ENCODE measurements around the gene FAT1.

Gene FAT1

GRCh38 chr4:186688150-186688943, 35.3 kb downstream of the FAT1 start:
- peak overlapping the region; percentile 39 for H3K27ac ChIP-seq (replicated peaks; ENCODE audit: low read length)
- H3K4me1 ChIP-seq (ENCODE audit: control insufficient read depth in 2 of 2, insufficient read depth in 1 of 2, low read depth in 1 of 2, low read length in 2 of 2), result peaks cover 16 to 30% of the 10 kb centered on the region in 2 donors
- H4K91ac ChIP-seq (ENCODE audit: low read depth, low read length, poor library complexity), result no peak overlapping the region
- no peaks in the 10 kb centered on the region for H3K79me1 ChIP-seq (ENCODE audit: low read depth, low read length)
- no peak overlapping the region for H3K4ac ChIP-seq (ENCODE audit: low read length)
- no peak overlapping the region for H2AK5ac ChIP-seq (ENCODE audit: low read depth, low read length)
- H2BK120ac ChIP-seq (ENCODE audit: low read depth, low read length), result no peak overlapping the region
- DNase-seq (ENCODE audit: low spot score), result no peak
- H3K9ac ChIP-seq (ENCODE audit: low read depth, low read length, poor library complexity), result no peak overlapping the region
- H3K4me3 ChIP-seq (ENCODE audit: low read length in 2 of 2), result no peak overlapping the region
- H3K36me3 ChIP-seq (replicated peaks in 1 of 2; ENCODE audit: control insufficient read depth in 2 of 2, insufficient read depth in 2 of 2, low read length in 2 of 2), result peaks cover 3 to 30% of the 10 kb centered on the region in 2 donors
- peak overlapping the region; percentile 29 for H3K4me2 ChIP-seq (ENCODE audit: insufficient read depth, low read length, poor library complexity, severe bottlenecking)
- no peak overlapping the region for H4K8ac ChIP-seq (ENCODE audit: low read depth, low read length)
- no peaks in the 10 kb centered on the region for H3K27me3 ChIP-seq (ENCODE audit: control insufficient read depth in 3 of 3, insufficient read depth in 3 of 3, low read depth in 1 of 3, low read length in 3 of 3)
- no peak overlapping the region for H2BK5ac ChIP-seq (ENCODE audit: low read length)
- H2BK12ac ChIP-seq (ENCODE audit: low read length), result no peak overlapping the region
- no CpG with 5 or more reads among the region's 12 CpGs for WGBS, 2 donors (ENCODE audit: extremely low coverage in 2 of 2, insufficient read length in 2 of 2, insufficient replicate concordance in 1 of 2)
- peaks cover 6 to 8% of the 10 kb centered on the region in 2 donors for H3K9me3 ChIP-seq (replicated peaks in 1 of 2; ENCODE audit: control insufficient read depth in 2 of 2, insufficient read depth in 1 of 2, low read depth in 1 of 2, low read length in 2 of 2)
- H2AFZ ChIP-seq (ENCODE audit: low read length), result no peak overlapping the region
- H2BK15ac ChIP-seq (ENCODE audit: low read length), result no peak overlapping the region
- H3K18ac ChIP-seq (ENCODE audit: low read length), result no peak overlapping the region
- H3K14ac ChIP-seq (ENCODE audit: low read length), result no peak overlapping the region
- no peak overlapping the region for H3K23ac ChIP-seq (ENCODE audit: low read depth, low read length, poor library complexity)

GRCh38 chr4:186687265-186687664, 36.4 kb downstream of the FAT1 start:
- H2AFZ ChIP-seq (ENCODE audit: low read length), result no peak overlapping the region
- no peak overlapping the region for H2BK5ac ChIP-seq (ENCODE audit: low read length)
- no peak overlapping the region for H4K8ac ChIP-seq (ENCODE audit: low read depth, low read length)
- no CpG with 5 or more reads among the region's 3 CpGs for WGBS, 2 donors (ENCODE audit: extremely low coverage in 2 of 2, insufficient read length in 2 of 2, insufficient replicate concordance in 1 of 2)
- H3K36me3 ChIP-seq (replicated peaks in 1 of 2; ENCODE audit: control insufficient read depth in 2 of 2, insufficient read depth in 2 of 2, low read length in 2 of 2), result peaks cover 6 to 28% of the 10 kb centered on the region in 2 donors
- no peak overlapping the region for H3K9ac ChIP-seq (ENCODE audit: low read depth, low read length, poor library complexity)
- H3K27ac ChIP-seq (replicated peaks; ENCODE audit: low read length), result no peak overlapping the region
- H3K4me2 ChIP-seq (ENCODE audit: insufficient read depth, low read length, poor library complexity, severe bottlenecking), result no peak overlapping the region
- H3K23ac ChIP-seq (ENCODE audit: low read depth, low read length, poor library complexity), result no peak overlapping the region
- no peaks in the 10 kb centered on the region for H3K79me1 ChIP-seq (ENCODE audit: low read depth, low read length)
- H3K14ac ChIP-seq (ENCODE audit: low read length), result no peak overlapping the region
- H3K9me3 ChIP-seq (replicated peaks in 1 of 2; ENCODE audit: control insufficient read depth in 2 of 2, insufficient read depth in 1 of 2, low read depth in 1 of 2, low read length in 2 of 2), result peaks cover 0 to 5% of the 10 kb centered on the region in 2 donors
- no peak overlapping the region for H2BK120ac ChIP-seq (ENCODE audit: low read depth, low read length)
- H2AK5ac ChIP-seq (ENCODE audit: low read depth, low read length), result no peak overlapping the region
- H4K91ac ChIP-seq (ENCODE audit: low read depth, low read length, poor library complexity), result no peak overlapping the region
- H2BK15ac ChIP-seq (ENCODE audit: low read length), result no peak overlapping the region
- H3K4ac ChIP-seq (ENCODE audit: low read length), result no peak overlapping the region
- peaks cover 19 to 30% of the 10 kb centered on the region in 2 donors for H3K4me1 ChIP-seq (ENCODE audit: control insufficient read depth in 2 of 2, insufficient read depth in 1 of 2, low read depth in 1 of 2, low read length in 2 of 2)
- H3K4me3 ChIP-seq (ENCODE audit: low read length in 2 of 2), result no peak overlapping the region
- no peak overlapping the region for H3K18ac ChIP-seq (ENCODE audit: low read length)
- DNase-seq (ENCODE audit: low spot score), result no peak
- no peaks in the 10 kb centered on the region for H3K27me3 ChIP-seq (ENCODE audit: control insufficient read depth in 3 of 3, insufficient read depth in 3 of 3, low read depth in 1 of 3, low read length in 3 of 3)
- H2BK12ac ChIP-seq (ENCODE audit: low read length), result no peak overlapping the region

DNA sequence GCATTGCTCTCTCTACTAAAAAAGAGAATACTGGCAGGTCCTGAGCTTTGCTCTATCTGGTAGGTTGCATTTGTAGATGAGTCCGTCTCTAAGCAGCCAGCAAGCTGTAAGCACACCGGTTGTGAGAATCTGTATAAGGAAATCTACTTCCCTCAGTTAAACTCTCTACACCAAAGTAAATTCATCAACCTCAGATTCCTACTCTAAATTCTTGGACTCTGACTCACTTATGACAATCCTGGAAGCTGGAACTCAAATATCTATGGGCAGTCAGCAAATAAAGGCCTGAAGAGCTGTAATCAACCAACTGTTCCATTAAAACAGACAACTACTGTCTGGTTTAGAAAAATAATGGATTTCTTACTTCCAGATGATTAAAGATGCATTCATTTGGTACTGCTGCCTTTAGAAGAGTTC, 37.9 kb downstream of the FAT1 start:
- Histone ChIP-seq H3K4me2 (ENCODE audit: insufficient read depth, low read length, poor library complexity, severe bottlenecking) (no peak overlapping the region), H3K27ac (replicated peaks; ENCODE audit: low read length) (peak overlapping the region; percentile 47), H4K91ac (ENCODE audit: low read depth, low read length, poor library complexity) (no peak overlapping the region), H2AK5ac (ENCODE audit: low read depth, low read length) (no peak overlapping the region), H2BK5ac (ENCODE audit: low read length) (no peak overlapping the region), H3K36me3 (replicated peaks in 1 of 2; ENCODE audit: control insufficient read depth in 2 of 2, insufficient read depth in 2 of 2, low read length in 2 of 2) (peaks cover 6 to 28% of the 10 kb centered on the region in 2 donors), H3K18ac (ENCODE audit: low read length) (no peak overlapping the region), H3K27me3 (ENCODE audit: control insufficient read depth in 3 of 3, insufficient read depth in 3 of 3, low read depth in 1 of 3, low read length in 3 of 3) (no peaks in the 10 kb centered on the region), H2AFZ (ENCODE audit: low read length) (no peak overlapping the region), H3K9ac (ENCODE audit: low read depth, low read length, poor library complexity) (no peak overlapping the region), H4K8ac (ENCODE audit: low read depth, low read length) (no peak overlapping the region), H3K4ac (ENCODE audit: low read length) (no peak overlapping the region), H3K79me1 (ENCODE audit: low read depth, low read length) (peaks cover 2% of the 10 kb centered on the region), H3K4me1 (ENCODE audit: control insufficient read depth in 2 of 2, insufficient read depth in 1 of 2, low read depth in 1 of 2, low read length in 2 of 2) (peaks cover 19 to 30% of the 10 kb centered on the region in 2 donors), H3K9me3 (replicated peaks in 1 of 2; ENCODE audit: control insufficient read depth in 2 of 2, insufficient read depth in 1 of 2, low read depth in 1 of 2, low read length in 2 of 2) (peaks cover 0 to 5% of the 10 kb centered on the region in 2 donors), H2BK12ac (ENCODE audit: low read length) (no peak overlapping the region), H2BK15ac (ENCODE audit: low read length) (no peak overlapping the region), H2BK120ac (ENCODE audit: low read depth, low read length) (no peak overlapping the region), H3K4me3 (ENCODE audit: low read length in 2 of 2) (no peak overlapping the region), H3K14ac (ENCODE audit: low read length) (no peak overlapping the region), H3K23ac (ENCODE audit: low read depth, low read length, poor library complexity) (no peak overlapping the region)
- DNase-seq (ENCODE audit: low spot score), result no peak
- WGBS, 2 donors (ENCODE audit: extremely low coverage in 2 of 2, insufficient read length in 2 of 2, insufficient replicate concordance in 1 of 2), result no CpG with 5 or more reads among the region's 2 CpGs

DNA sequence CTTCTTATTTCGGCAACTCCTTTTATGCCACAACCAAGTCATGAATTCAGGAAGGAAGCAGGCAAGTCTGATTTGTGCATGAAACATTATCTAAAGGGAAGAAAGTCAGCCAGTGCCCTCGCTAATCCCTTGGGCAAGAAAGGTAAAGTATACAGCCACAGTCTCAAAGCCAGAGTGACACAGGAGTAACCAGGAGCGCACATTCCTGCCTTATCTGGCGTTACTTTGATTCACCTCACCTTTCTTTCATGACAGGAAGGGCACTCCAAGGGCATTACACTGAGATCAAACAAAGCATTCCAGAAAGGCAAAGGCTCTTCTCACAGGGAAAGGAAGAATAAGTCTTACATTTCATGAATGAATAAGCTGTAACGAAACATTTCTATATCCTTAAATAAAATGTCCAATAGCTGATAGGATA, 38.8 kb downstream of the FAT1 start:
- H3K4me1 ChIP-seq (ENCODE audit: control insufficient read depth in 2 of 2, insufficient read depth in 1 of 2, low read depth in 1 of 2, low read length in 2 of 2), result peaks cover 19 to 30% of the 10 kb centered on the region in 2 donors
- no peak overlapping the region for H3K14ac ChIP-seq (ENCODE audit: low read length)
- no peak overlapping the region for H3K27ac ChIP-seq (replicated peaks; ENCODE audit: low read length)
- peaks cover 6 to 28% of the 10 kb centered on the region in 2 donors for H3K36me3 ChIP-seq (replicated peaks in 1 of 2; ENCODE audit: control insufficient read depth in 2 of 2, insufficient read depth in 2 of 2, low read length in 2 of 2)
- H3K18ac ChIP-seq (ENCODE audit: low read length), result no peak overlapping the region
- no peak overlapping the region for H2BK15ac ChIP-seq (ENCODE audit: low read length)
- peaks cover 0 to 5% of the 10 kb centered on the region in 2 donors for H3K9me3 ChIP-seq (replicated peaks in 1 of 2; ENCODE audit: control insufficient read depth in 2 of 2, insufficient read depth in 1 of 2, low read depth in 1 of 2, low read length in 2 of 2)
- H2BK120ac ChIP-seq (ENCODE audit: low read depth, low read length), result no peak overlapping the region
- H2BK5ac ChIP-seq (ENCODE audit: low read length), result no peak overlapping the region
- no peak overlapping the region for H3K4me2 ChIP-seq (ENCODE audit: insufficient read depth, low read length, poor library complexity, severe bottlenecking)
- no peak overlapping the region for H4K8ac ChIP-seq (ENCODE audit: low read depth, low read length)
- no peak overlapping the region for H4K91ac ChIP-seq (ENCODE audit: low read depth, low read length, poor library complexity)
- no peaks in the 10 kb centered on the region for H3K27me3 ChIP-seq (ENCODE audit: control insufficient read depth in 3 of 3, insufficient read depth in 3 of 3, low read depth in 1 of 3, low read length in 3 of 3)
- no peak overlapping the region for H3K4ac ChIP-seq (ENCODE audit: low read length)
- no peak overlapping the region for H3K23ac ChIP-seq (ENCODE audit: low read depth, low read length, poor library complexity)
- no peak overlapping the region for H2AK5ac ChIP-seq (ENCODE audit: low read depth, low read length)
- H2BK12ac ChIP-seq (ENCODE audit: low read length), result no peak overlapping the region
- H3K79me1 ChIP-seq (ENCODE audit: low read depth, low read length), result peaks cover 2% of the 10 kb centered on the region
- no peak overlapping the region for H3K4me3 ChIP-seq (ENCODE audit: low read length in 2 of 2)
- H3K9ac ChIP-seq (ENCODE audit: low read depth, low read length, poor library complexity), result no peak overlapping the region
- DNase-seq (ENCODE audit: low spot score), result no peak
- no peak overlapping the region for H2AFZ ChIP-seq (ENCODE audit: low read length)
- no CpG with 5 or more reads among the region's 5 CpGs for WGBS, 2 donors (ENCODE audit: extremely low coverage in 2 of 2, insufficient read length in 2 of 2, insufficient replicate concordance in 1 of 2)
